ENCODE results near the gene CDH23.
A peak's percentile ranks its signal among the peaks of the same experiment; 100 is the strongest.

CDH23 gene

GRCh38 chr10:71819441-71819861 lies 422.7 kb downstream of the CDH23 start:
- Mint-ChIP-seq H3K4me1 (ENCODE audit: low read depth) (peaks cover 12% of the 10 kb centered on the region), H3K9me3 (no peaks in the 10 kb centered on the region), H3K27me3 (no peaks in the 10 kb centered on the region), H3K27ac (peak overlapping the region; percentile 44), H3K4me3 (no peak overlapping the region), H3K36me3 (ENCODE audit: low read depth) (peaks cover 96% of the 10 kb centered on the region)
- DNase-seq = no peak

- H3K4me1 Mint-ChIP-seq (ENCODE audit: low read depth) = peaks cover 12% of the 10 kb centered on the region
- no peaks in the 10 kb centered on the region for H3K27me3 Mint-ChIP-seq
- no peak overlapping the region for H3K4me3 Mint-ChIP-seq
- H3K9me3 Mint-ChIP-seq = no peaks in the 10 kb centered on the region
- peaks cover 96% of the 10 kb centered on the region for H3K36me3 Mint-ChIP-seq (ENCODE audit: low read depth)
- H3K27ac Mint-ChIP-seq = peak overlapping the region; percentile 44
- DNase-seq = no peak
Observed at GRCh38 chr10:71819985-71820384, 423.3 kb downstream of the CDH23 start.

GRCh38 chr10:71820966-71821365 lies 424.2 kb downstream of the CDH23 start:
- Mint-ChIP-seq H3K9me3 (no peaks in the 10 kb centered on the region), H3K36me3 (ENCODE audit: low read depth) (peaks cover 96% of the 10 kb centered on the region), H3K27me3 (no peaks in the 10 kb centered on the region), H3K4me1 (ENCODE audit: low read depth) (peaks cover 12% of the 10 kb centered on the region), H3K4me3 (no peak overlapping the region), H3K27ac (peak overlapping the region; percentile 16)
- no peak for DNase-seq

- Mint-ChIP-seq H3K4me1 (ENCODE audit: low read depth) (peaks cover 12% of the 10 kb centered on the region), H3K9me3 (no peaks in the 10 kb centered on the region), H3K27ac (peak overlapping the region; percentile 75), H3K4me3 (no peak overlapping the region), H3K27me3 (no peaks in the 10 kb centered on the region), H3K36me3 (ENCODE audit: low read depth) (peaks cover 95% of the 10 kb centered on the region)
- DNase-seq = no peak
Observed at GRCh38 chr10:71821909-71822763, 425.4 kb downstream of the CDH23 start.

GRCh38 chr10:71823356-71823755 lies 426.6 kb downstream of the CDH23 start:
- Mint-ChIP-seq H3K4me3 (no peak overlapping the region), H3K9me3 (no peaks in the 10 kb centered on the region), H3K36me3 (ENCODE audit: low read depth) (peaks cover 92% of the 10 kb centered on the region), H3K27me3 (no peaks in the 10 kb centered on the region), H3K27ac (no peak overlapping the region), H3K4me1 (ENCODE audit: low read depth) (peaks cover 12% of the 10 kb centered on the region)
- no peak for DNase-seq

GRCh38 chr10:71824333-71824732 lies 427.6 kb downstream of the CDH23 start:
- peaks cover 90% of the 10 kb centered on the region for H3K36me3 Mint-ChIP-seq (ENCODE audit: low read depth)

GRCh38 chr10:71825217-71825616 lies 428.5 kb downstream of the CDH23 start:
- no peak overlapping the region for H3K27ac Mint-ChIP-seq
- H3K4me1 Mint-ChIP-seq (ENCODE audit: low read depth) = peaks cover 12% of the 10 kb centered on the region
- DNase-seq = no peak
- H3K36me3 Mint-ChIP-seq (ENCODE audit: low read depth) = peaks cover 89% of the 10 kb centered on the region
- H3K4me3 Mint-ChIP-seq = no peak overlapping the region
- H3K9me3 Mint-ChIP-seq = no peaks in the 10 kb centered on the region
- H3K27me3 Mint-ChIP-seq = no peaks in the 10 kb centered on the region

More at GRCh38 chr10:71824333-71824732, 427.6 kb downstream of the CDH23 start:
- peaks cover 12% of the 10 kb centered on the region for H3K4me1 Mint-ChIP-seq (ENCODE audit: low read depth)
- no peaks in the 10 kb centered on the region for H3K27me3 Mint-ChIP-seq
- H3K27ac Mint-ChIP-seq = no peak overlapping the region
- no peak for DNase-seq
- H3K9me3 Mint-ChIP-seq = no peaks in the 10 kb centered on the region
- H3K4me3 Mint-ChIP-seq = no peak overlapping the region

- no peak for DNase-seq
- Mint-ChIP-seq H3K4me1 (ENCODE audit: low read depth) (peaks cover 3% of the 10 kb centered on the region), H3K9me3 (no peaks in the 10 kb centered on the region), H3K36me3 (ENCODE audit: low read depth) (peaks cover 87% of the 10 kb centered on the region), H3K27me3 (no peaks in the 10 kb centered on the region), H3K4me3 (no peak overlapping the region), H3K27ac (no peak overlapping the region)
Observed at GRCh38 chr10:71827852-71828251, 431.1 kb downstream of the CDH23 start.

- Mint-ChIP-seq H3K9me3 (no peaks in the 10 kb centered on the region), H3K4me3 (no peak overlapping the region), H3K27me3 (no peaks in the 10 kb centered on the region), H3K36me3 (ENCODE audit: low read depth) (peaks cover 87% of the 10 kb centered on the region), H3K4me1 (ENCODE audit: low read depth) (peaks cover 11% of the 10 kb centered on the region), H3K27ac (no peak overlapping the region)
- no peak for DNase-seq
Observed at GRCh38 chr10:71828702-71829101, 432.0 kb downstream of the CDH23 start.

- Mint-ChIP-seq H3K4me1 (ENCODE audit: low read depth) (peaks cover 13% of the 10 kb centered on the region), H3K27ac (no peak overlapping the region), H3K9me3 (no peaks in the 10 kb centered on the region), H3K4me3 (no peak overlapping the region), H3K27me3 (no peaks in the 10 kb centered on the region), H3K36me3 (ENCODE audit: low read depth) (peaks cover 88% of the 10 kb centered on the region)
- no peak for DNase-seq
Observed at GRCh38 chr10:71829171-71829570, 432.5 kb downstream of the CDH23 start.

GRCh38 chr10:71829896-71830295 lies 433.2 kb downstream of the CDH23 start:
- Mint-ChIP-seq H3K4me3 (no peak overlapping the region), H3K4me1 (ENCODE audit: low read depth) (peaks cover 16% of the 10 kb centered on the region), H3K27ac (no peak overlapping the region), H3K36me3 (ENCODE audit: low read depth) (peaks cover 85% of the 10 kb centered on the region), H3K27me3 (no peaks in the 10 kb centered on the region), H3K9me3 (no peaks in the 10 kb centered on the region)
- DNase-seq = no peak

- Mint-ChIP-seq H3K9me3 (no peaks in the 10 kb centered on the region), H3K36me3 (ENCODE audit: low read depth) (peaks cover 77% of the 10 kb centered on the region), H3K27me3 (no peaks in the 10 kb centered on the region), H3K4me1 (ENCODE audit: low read depth) (peaks cover 16% of the 10 kb centered on the region), H3K4me3 (no peak overlapping the region), H3K27ac (no peak overlapping the region)
- no peak for DNase-seq
Observed at GRCh38 chr10:71830726-71831125, 434.0 kb downstream of the CDH23 start.

- Mint-ChIP-seq H3K4me3 (no peak overlapping the region), H3K27ac (no peak overlapping the region), H3K4me1 (ENCODE audit: low read depth) (peaks cover 28% of the 10 kb centered on the region), H3K9me3 (no peaks in the 10 kb centered on the region), H3K27me3 (no peaks in the 10 kb centered on the region), H3K36me3 (ENCODE audit: low read depth) (peaks cover 65% of the 10 kb centered on the region)
- no peak for DNase-seq
Observed at GRCh38 chr10:71831646-71832552, 435.2 kb downstream of the CDH23 start.

- Mint-ChIP-seq H3K36me3 (ENCODE audit: low read depth) (peaks cover 63% of the 10 kb centered on the region), H3K27me3 (no peaks in the 10 kb centered on the region), H3K9me3 (no peaks in the 10 kb centered on the region), H3K4me1 (ENCODE audit: low read depth) (peaks cover 38% of the 10 kb centered on the region), H3K27ac (peak overlapping the region; percentile 32), H3K4me3 (no peak overlapping the region)
- DNase-seq = no peak
Observed at GRCh38 chr10:71832967-71833366, 436.2 kb downstream of the CDH23 start.
